Endothelial cell of umbilical vein (primary cell): ENCODE results near the gene BMP10. TPM values are rescaled to one million over a fixed set of nuclear protein-coding genes. Genes with fewer than 3 reads are reported as not detected.

Experiments
- BruUV-seq: library from RNA; stranded (reverse); fragments of 400-500 nt; replicated peaks from 2 replicates; lab custom pipeline; 2021; lab: Mats Ljungman, UMichigan
- CTCF ChIA-PET: fragments of 300-600, 350-600 bp; sonication (Branson Sonifier 250); formaldehyde crosslinking; loops from one replicate; lab custom pipeline; 2021; ENCODE audit warnings: antibody characterized with exemption, inconsistent platforms; lab: Charles Lee
- POLR2A ChIA-PET: fragments of 300-600, 350-600 bp; sonication (Branson Sonifier 250); formaldehyde crosslinking; loops from one replicate; lab custom pipeline; 2021; ENCODE audit warnings: antibody characterized with exemption, inconsistent platforms; lab: Charles Lee
- DNase-seq: peaks from one replicate; pipeline ENCODE4 v3.0.0-alpha.2; 2011; ENCODE audit warnings: low read depth, low spot score
- FAIRE-seq: peaks from 2 replicates; lab custom pipeline; 2011; peaks lifted over from hg19 to GRCh38; lab: Jason Lieb, UNC
- H2AFZ ChIP-seq: 2 replicates; pipeline ENCODE4 v1.6.0; 2012; ENCODE audit warnings: low read depth, low read length, control low read depth, inconsistent platforms
- H3K27ac ChIP-seq: 2 replicates; pipeline ENCODE4 v1.5.1; 2011; ENCODE audit warnings: low read depth, mild to moderate bottlenecking, control low read depth, low read length, moderate library complexity; ENCODE audit not compliant: insufficient read depth
- H3K27me3 ChIP-seq, 2 experiments: 2 replicates each; pipeline versions ENCODE4 v1.6.0 to v1.6.1; 2011; ENCODE audit warnings: low read length in 2 of 2, mixed read lengths in 1 of 2; ENCODE audit not compliant: control insufficient read depth in 2 of 2, insufficient read depth in 2 of 2
- H3K36me3 ChIP-seq, 2 experiments: 2 replicates in 1 of 2; 3 replicates in 1 of 2; pipeline ENCODE4 v1.5.1; 2011; ENCODE audit warnings: low read length in 2 of 2, mild to moderate bottlenecking in 1 of 2, moderate library complexity in 1 of 2; ENCODE audit not compliant: control insufficient read depth in 2 of 2, insufficient read depth in 2 of 2; ENCODE audit errors: extremely low read depth in 1 of 2
- H3K4me1 ChIP-seq: 3 replicates; pipeline ENCODE4 v1.5.1; 2011; ENCODE audit warnings: mild to moderate bottlenecking, low read length; ENCODE audit not compliant: control insufficient read depth, insufficient read depth; ENCODE audit errors: extremely low read depth
- H3K4me2 ChIP-seq: 2 replicates; pipeline ENCODE4 v1.6.1; 2011; ENCODE audit warnings: low read length, control low read depth, mixed read lengths; ENCODE audit not compliant: insufficient read depth
- H3K4me3 ChIP-seq, 3 experiments: fragments of 200-600 bp in 1 of 3; sonication (generic), shearing (Covaris generic) in 1 of 3; replicated peaks in 1 of 3; 2 replicates each; pipeline ENCODE4 v1.5.1; 2011 to 2016; ENCODE audit warnings: control low read depth in 3 of 3, low read length in 3 of 3, mild to moderate bottlenecking in 2 of 3, inconsistent platforms in 1 of 3, low read depth in 1 of 3, moderate library complexity in 1 of 3; ENCODE audit not compliant: insufficient read depth in 1 of 3
- H3K79me2 ChIP-seq: 2 replicates; pipeline ENCODE4 v1.6.0; 2012; ENCODE audit warnings: low read length, inconsistent platforms; ENCODE audit not compliant: control insufficient read depth, insufficient read depth
- H3K9ac ChIP-seq: replicated peaks from 2 replicates; pipeline ENCODE3; 2011; ENCODE audit warnings: low read length, control low read depth; ENCODE audit not compliant: insufficient read depth; ENCODE audit errors: extremely low read depth
- H3K9me1 ChIP-seq: replicated peaks from 3 replicates; pipeline ENCODE4 v1.6.0; 2011; ENCODE audit warnings: mild to moderate bottlenecking, low read length; ENCODE audit not compliant: control insufficient read depth, insufficient read depth; ENCODE audit errors: extremely low read depth
- H3K9me3 ChIP-seq: replicated peaks from 2 replicates; pipeline ENCODE4 v1.5.1; 2012; ENCODE audit warnings: low read length, inconsistent platforms; ENCODE audit not compliant: control insufficient read depth, insufficient read depth
- H4K20me1 ChIP-seq: replicated peaks from 2 replicates; pipeline ENCODE3; 2011; ENCODE audit warnings: mild to moderate bottlenecking, low read length; ENCODE audit not compliant: control insufficient read depth, insufficient read depth; ENCODE audit errors: extremely low read depth
- CTCF ChIP-seq, 2 donors: IDR thresholded peaks; 1 replicate in 1 of 2; 2 replicates in 1 of 2; pipeline ENCODE4 v1.5.1; 2011; ENCODE audit warnings: low read length in 2 of 2, mild to moderate bottlenecking in 2 of 2, moderate library complexity in 2 of 2, control low read depth in 1 of 2, inconsistent platforms in 1 of 2, low read depth in 1 of 2; ENCODE audit not compliant: insufficient read depth in 1 of 2; ENCODE audit errors: extremely low read depth in 1 of 2
- EZH2 ChIP-seq: IDR thresholded peaks from 2 replicates; pipeline ENCODE4 v1.6.1; 2012; ENCODE audit warnings: borderline replicate concordance, low read depth, mild to moderate bottlenecking, moderate library complexity, low read length, inconsistent platforms; ENCODE audit not compliant: severe bottlenecking
- FOS ChIP-seq: IDR thresholded peaks from 2 replicates; pipeline ENCODE4 v1.6.1; 2011; ENCODE audit warnings: mild to moderate bottlenecking, low read length, moderate library complexity, borderline replicate concordance; ENCODE audit not compliant: insufficient read depth
- GATA2 ChIP-seq: IDR thresholded peaks from 2 replicates; pipeline ENCODE4 v1.7.0; 2011; ENCODE audit warnings: low read depth, mild to moderate bottlenecking, moderate library complexity, mixed read lengths, low read length; ENCODE audit not compliant: insufficient read length, insufficient read depth
- JUN ChIP-seq: IDR thresholded peaks from 2 replicates; pipeline ENCODE4 v1.6.1; 2011; ENCODE audit warnings: borderline replicate concordance, low read depth; ENCODE audit not compliant: insufficient read length, insufficient read depth
- MYC ChIP-seq: IDR thresholded peaks from one replicate; pipeline ENCODE4 v1.6.1; 2011; ENCODE audit warnings: mild to moderate bottlenecking, low read depth, low read length
- POLR2A ChIP-seq: IDR thresholded peaks from 2 replicates; pipeline ENCODE4 v1.6.1; 2012; ENCODE audit warnings: low read depth, mild to moderate bottlenecking, control low read depth, low read length
- POLR2AphosphoS5 ChIP-seq: IDR thresholded peaks from 2 replicates; pipeline ENCODE4 v1.6.1; 2012; ENCODE audit warnings: low read depth, mild to moderate bottlenecking, control low read depth, low read length, moderate library complexity; ENCODE audit not compliant: insufficient read depth
- dilution Hi-C: fragments of 300-500 bp; cut with MboI; formaldehyde crosslinking; loops from one replicate; pipeline ENCODE4 v1.15.0; 2019; ENCODE audit warnings: low sequenced_read_pairs; ENCODE audit not compliant: extremely low pct_ligation_motif_present
- intact Hi-C: fragments of 100-400 bp; cut with micrococcal nuclease; formaldehyde crosslinking; loops from one replicate; pipeline ENCODE4 v1.10.0; 2022
- polyA plus RNA-seq, 4 experiments: library from polyadenylated mRNA; depleted of rRNA in 3 of 4; stranded (reverse) in 3 of 4; unstranded in 1 of 4; fragments of >200 nt; gene quantifications; 2 replicates each; pipeline versions ENCODE4 v1.2.1 to v1.2.3, GENCODE V29; 2011 to 2012; ENCODE audit warnings: missing spikeins in 1 of 4
- total RNA-seq: library from RNA; stranded (reverse); gene quantifications from 2 replicates; pipeline ENCODE4 v1.2.3, GENCODE V29; 2021
- TF ChIP-seq, protein P1 (sequence below): IDR thresholded peaks from 2 replicates; pipeline ENCODE4 v1.6.1; 2011; ENCODE audit not compliant: insufficient read depth, insufficient read length

The BMP10 gene
- total and polyA plus RNA-seq, 2 donors (not counting 3 experiments of a cell fraction or from before 2014, with no cell fraction given), result not detected

DNA sequence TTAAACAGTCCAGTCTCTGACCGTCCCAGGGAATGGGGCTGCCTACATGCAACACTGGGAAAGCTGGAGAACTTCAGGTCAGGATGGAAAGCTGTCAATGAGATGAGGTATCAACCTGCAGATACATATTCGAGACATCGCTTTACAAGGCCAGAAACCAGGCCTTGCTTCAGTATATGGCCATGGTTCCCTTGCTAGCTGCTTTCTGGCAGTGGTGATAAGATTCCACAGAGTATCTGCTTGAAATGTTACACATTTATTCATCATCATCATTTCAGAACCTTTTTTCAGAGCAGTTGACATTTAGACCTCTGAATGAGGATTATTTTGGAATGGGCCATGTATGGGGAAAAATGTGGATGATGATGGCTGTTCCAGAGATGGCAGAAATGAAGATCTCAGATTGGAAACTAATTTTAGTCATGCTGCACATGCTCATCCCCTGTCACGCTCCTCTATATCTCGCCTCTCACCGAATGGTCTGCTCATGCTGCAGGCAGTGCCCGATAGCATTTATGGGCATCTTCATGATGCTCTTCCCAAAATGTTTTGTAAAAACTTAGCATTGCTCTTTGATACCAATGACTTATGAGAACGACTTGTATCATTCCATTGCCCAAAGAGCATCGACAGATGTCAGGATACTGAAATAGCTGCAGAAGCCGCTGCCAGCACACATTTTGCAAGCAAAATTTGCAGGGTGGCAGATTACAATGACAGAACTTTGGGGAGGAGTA lies 14.0 kb upstream of the BMP10 start:
- H2AFZ ChIP-seq, result no peak overlapping the region
- POLR2A ChIA-PET, result no interaction called here
- no peak for DNase-seq
- no TSS peak for BruUV-seq
- no peak overlapping the region for H3K4me2 ChIP-seq
- H3K79me2 ChIP-seq, result no peaks in the 10 kb centered on the region
- CTCF ChIA-PET, result interaction anchor here (1.1 kb wide), 1 partner anchor 134 kb away, joined by 3 read pairs; no protein-coding TSS in a partner anchor
- H3K27ac ChIP-seq, result no peak overlapping the region
- no peaks in the 10 kb centered on the region for H3K27me3 ChIP-seq
- no peaks in the 10 kb centered on the region for H3K36me3 ChIP-seq
- H3K9ac ChIP-seq, result no peak overlapping the region
- intact Hi-C loops, result no loop called here
- H3K9me1 ChIP-seq, result no peaks in the 10 kb centered on the region
- H3K9me3 ChIP-seq, result no peaks in the 10 kb centered on the region
- H4K20me1 ChIP-seq, result no peaks in the 10 kb centered on the region
- H3K4me3 ChIP-seq, result no peak overlapping the region
- TF ChIP-seq CTCF (IDR thresholded peaks at IDR 0.05; ENCODE audit: extremely low read depth in 1 of 2, insufficient read depth in 1 of 2, low read depth in 1 of 2, low read length in 2 of 2), result no peak
- TF ChIP-seq, protein P1, sequence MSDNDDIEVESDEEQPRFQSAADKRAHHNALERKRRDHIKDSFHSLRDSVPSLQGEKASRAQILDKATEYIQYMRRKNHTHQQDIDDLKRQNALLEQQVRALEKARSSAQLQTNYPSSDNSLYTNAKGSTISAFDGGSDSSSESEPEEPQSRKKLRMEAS, result no peak
- FAIRE-seq, result no peak
- peaks cover 6% of the 10 kb centered on the region for H3K4me1 ChIP-seq
- dilution Hi-C loops, result no loop called here

GRCh38 chr2:68880213-68880612 lies 9.0 kb upstream of the BMP10 start:
- Histone ChIP-seq H4K20me1 (no peaks in the 10 kb centered on the region), H3K4me1 (peaks cover 33% of the 10 kb centered on the region), H3K9me3 (no peaks in the 10 kb centered on the region), H3K9me1 (no peaks in the 10 kb centered on the region), H3K4me2 (no peak overlapping the region), H3K9ac (no peak overlapping the region), H3K36me3 (no peaks in the 10 kb centered on the region), H3K79me2 (no peaks in the 10 kb centered on the region), H3K4me3 (no peak overlapping the region), H2AFZ (no peak overlapping the region), H3K27ac (no peak overlapping the region), H3K27me3 (no peaks in the 10 kb centered on the region)
- FAIRE-seq (no peak), DNase-seq (no peak)
- POLR2A ChIA-PET, result interaction anchor here (1.5 kb wide), 1 partner anchor 28 kb away, joined by 6 read pairs; no protein-coding TSS in a partner anchor
- no TSS peak for BruUV-seq
- TF ChIP-seq GATA2, result no peak
- no peak for TF ChIP-seq MYC
- TF ChIP-seq, protein P1, result no peak
- TF ChIP-seq FOS, result no peak
- TF ChIP-seq EZH2, result no peak
- TF ChIP-seq JUN, result no peak
- TF ChIP-seq CTCF (IDR thresholded peaks at IDR 0.05; ENCODE audit: extremely low read depth in 1 of 2, insufficient read depth in 1 of 2, low read depth in 1 of 2, low read length in 2 of 2), result no peak
- no peak for TF ChIP-seq POLR2A
- TF ChIP-seq POLR2AphosphoS5, result no peak
- dilution Hi-C loops, result no loop called here
- CTCF ChIA-PET, result interaction anchor here (0.8 to 3.8 kb wide), 8 partner anchors 8 to 417 kb away, joined by 3 to 22 read pairs (median 6); no protein-coding TSS in a partner anchor
- intact Hi-C loops, result no loop called here
